Hepatocyte (in vitro differentiated cells): ENCODE results near the gene RAP1GAP2.

Source experiments
- CTCF ChIP-seq: fragments of 200-600 bp; sonication (generic); IDR thresholded peaks from 2 replicates; pipeline ENCODE4 v1.5.1; 2016; ENCODE audit warnings: antibody characterized with exemption, mild to moderate bottlenecking; ENCODE audit not compliant: poor library complexity
- EZH2phosphoT487 ChIP-seq: fragments of 200-600 bp; sonication (generic); IDR thresholded peaks from one replicate; pipeline ENCODE4 v1.6.1; 2018; ENCODE audit warnings: antibody characterized with exemption, mild to moderate bottlenecking, low read depth, moderate library complexity; ENCODE audit not compliant: unreplicated experiment, severe bottlenecking

GRCh38 chr17:2939714-2940351 is 143.6 kb downstream of the RAP1GAP2 start:
- TF ChIP-seq EZH2phosphoT487 = no peak
- no peak for TF ChIP-seq CTCF
